IMR-90 (cell line): ENCODE measurements around the gene STK10. TPM values are rescaled to one million over a fixed set of nuclear protein-coding genes. Genes with fewer than 3 reads are reported as not detected.

Experiments
- ATAC-seq: fragments of 200-7000 bp; cut with Tn5 transposase; 2 replicates; pipeline ENCODE4 v1.9.1; 2020; ENCODE audit warnings: low read depth, mild to moderate bottlenecking, moderate library complexity
- BruUV-seq: library from RNA; stranded (reverse); fragments of 400-500 nt; replicated peaks from 2 replicates; lab custom pipeline; 2021; lab: Mats Ljungman, UMichigan
- CTCF ChIA-PET: fragments of 300-600 bp; formaldehyde crosslinking; extraction: SDS; loops from one replicate; lab custom pipeline; 2021; ENCODE audit warnings: antibody characterized with exemption; lab: Yijun Ruan, JAX
- POLR2A ChIA-PET: fragments of 300-600 bp; sonication (Branson Sonifier 250); formaldehyde crosslinking; loops from one replicate; lab custom pipeline; 2022; ENCODE audit warnings: antibody characterized with exemption; ENCODE audit not compliant: unreplicated experiment; lab: Charles Lee
- DNase-seq: peaks from one replicate; pipeline ENCODE4 v3.0.0; 2013
- H2AFZ ChIP-seq: replicated peaks from 2 replicates; pipeline ENCODE3; 2013; ENCODE audit warnings: low read length, mild to moderate bottlenecking; ENCODE audit not compliant: poor library complexity
- H2AK5ac ChIP-seq: 2 replicates; pipeline ENCODE4 v1.6.1; 2013; ENCODE audit warnings: low read depth, low read length, inconsistent platforms
- H2AK9ac ChIP-seq: replicated peaks from 2 replicates; pipeline ENCODE3; 2013; ENCODE audit warnings: mild to moderate bottlenecking, low read depth, low read length, moderate library complexity; ENCODE audit not compliant: poor library complexity
- H2BK120ac ChIP-seq: 2 replicates; pipeline ENCODE4 v1.6.1; 2013; ENCODE audit warnings: low read depth, low read length, inconsistent platforms
- H2BK15ac ChIP-seq: 3 replicates; pipeline ENCODE4 v1.6.1; 2013; ENCODE audit warnings: low read depth, low read length, inconsistent platforms
- H2BK20ac ChIP-seq: 2 replicates; pipeline ENCODE4 v1.6.1; 2013; ENCODE audit warnings: low read depth, mild to moderate bottlenecking, inconsistent platforms, low read length, moderate library complexity
- H2BK5ac ChIP-seq: 2 replicates; pipeline ENCODE4 v1.6.1; 2013; ENCODE audit warnings: mild to moderate bottlenecking, low read depth, low read length, inconsistent platforms; ENCODE audit not compliant: poor library complexity, severe bottlenecking
- H3K14ac ChIP-seq: replicated peaks from 2 replicates; pipeline ENCODE4 v1.6.1; 2013; ENCODE audit warnings: low read depth, low read length, inconsistent platforms
- H3K18ac ChIP-seq: 2 replicates; pipeline ENCODE4 v1.6.1; 2013; ENCODE audit warnings: low read depth, low read length, control low read depth
- H3K23ac ChIP-seq: 2 replicates; pipeline ENCODE4 v1.6.1; 2013; ENCODE audit warnings: low read depth, low read length, inconsistent platforms
- H3K27ac ChIP-seq: 2 replicates; pipeline ENCODE4 v1.5.1; 2013; ENCODE audit warnings: mild to moderate bottlenecking, control low read depth, low read length; ENCODE audit not compliant: insufficient read depth
- H3K27me3 ChIP-seq: 2 replicates; pipeline ENCODE4 v1.6.1; 2013; ENCODE audit warnings: low read length; ENCODE audit not compliant: control insufficient read depth, insufficient read depth
- H3K36me3 ChIP-seq: 2 replicates; pipeline ENCODE4 v1.6.1; 2013; ENCODE audit warnings: low read length, mixed read lengths; ENCODE audit not compliant: control insufficient read depth, insufficient read depth
- H3K4ac ChIP-seq: 2 replicates; pipeline ENCODE4 v1.6.1; 2013; ENCODE audit warnings: low read depth, low read length, inconsistent platforms
- H3K4me1 ChIP-seq: 2 replicates; pipeline ENCODE4 v1.6.1; 2013; ENCODE audit warnings: low read length, mixed read lengths; ENCODE audit not compliant: control insufficient read depth, insufficient read depth
- H3K4me2 ChIP-seq: 2 replicates; pipeline ENCODE4 v1.6.1; 2013; ENCODE audit warnings: low read depth, mild to moderate bottlenecking, control low read depth, low read length, moderate library complexity
- H3K4me3 ChIP-seq: 2 replicates; pipeline ENCODE4 v1.5.1; 2013; ENCODE audit warnings: low read depth, mild to moderate bottlenecking, control low read depth, low read length, moderate library complexity; ENCODE audit not compliant: insufficient read depth
- H3K56ac ChIP-seq: 2 replicates; pipeline ENCODE4 v1.6.1; 2013; ENCODE audit warnings: low read length, inconsistent platforms; ENCODE audit not compliant: insufficient read depth; ENCODE audit errors: extremely low read depth
- H3K79me1 ChIP-seq, 2 experiments: 2 replicates each; pipeline ENCODE4 v1.6.1; 2013; ENCODE audit warnings: low read length in 2 of 2, inconsistent platforms in 1 of 2, low read depth in 1 of 2
- H3K9ac ChIP-seq: 2 replicates; pipeline ENCODE4 v1.6.1; 2013; ENCODE audit warnings: low read depth, low read length, control low read depth
- H3K9me1 ChIP-seq: 2 replicates; pipeline ENCODE4 v1.6.1; 2013; ENCODE audit warnings: low read length, inconsistent platforms; ENCODE audit not compliant: insufficient read depth
- H3K9me3 ChIP-seq: 2 replicates; pipeline ENCODE4 v1.6.1; 2013; ENCODE audit warnings: low read length; ENCODE audit not compliant: control insufficient read depth, insufficient read depth
- H4K20me1 ChIP-seq: 2 replicates; pipeline ENCODE4 v1.6.1; 2013; ENCODE audit warnings: low read length, inconsistent platforms; ENCODE audit not compliant: insufficient read depth
- H4K5ac ChIP-seq: 2 replicates; pipeline ENCODE4 v1.6.1; 2013; ENCODE audit warnings: mild to moderate bottlenecking, low read depth, low read length, control low read depth
- H4K8ac ChIP-seq, 2 experiments: 2 replicates each; pipeline ENCODE4 v1.6.1; 2013; ENCODE audit warnings: low read depth in 2 of 2, low read length in 2 of 2, control low read depth in 1 of 2, inconsistent platforms in 1 of 2
- H4K91ac ChIP-seq: 2 replicates; pipeline ENCODE4 v1.6.1; 2013; ENCODE audit warnings: low read depth, low read length, inconsistent platforms; ENCODE audit not compliant: insufficient read depth
- BHLHE40 ChIP-seq: fragments of 150-350 bp; IDR thresholded peaks from 2 replicates; pipeline ENCODE4 v1.6.1; 2016; ENCODE audit warnings: mild to moderate bottlenecking, low read depth, low read length
- FOS ChIP-seq: fragments of 150-350 bp; IDR thresholded peaks from 2 replicates; pipeline ENCODE4 v1.6.1; 2016; ENCODE audit warnings: low read depth, low read length
- NFE2L2 ChIP-seq: fragments of 150-350 bp; IDR thresholded peaks from 2 replicates; pipeline ENCODE4 v1.6.1; 2016; ENCODE audit warnings: low read depth, mild to moderate bottlenecking, low read length
- WGBS, 2 experiments: methylation state at CpG; one replicate each; pipeline versions ENCODE4 v1.1.5 to v1.1.7; 2013; ENCODE audit warnings: missing lambda C conversion rate in 2 of 2; ENCODE audit not compliant: insufficient read length in 1 of 2; ENCODE audit errors: extremely low coverage in 2 of 2; 5-methylcytosine and 5-hydroxymethylcytosine counted together
- dilution Hi-C: fragments of 300-500 bp; cut with HindIII; formaldehyde crosslinking; loops from one replicate; pipeline ENCODE4 v1.14.3; 2018; ENCODE audit warnings: low sequenced_read_pairs; ENCODE audit not compliant: unreplicated experiment
- in situ Hi-C: fragments of 300-500 bp; cut with MboI; formaldehyde crosslinking; loops from 3 replicates; pipeline ENCODE4 v1.14.3; 2019; ENCODE audit warnings: low sequenced_read_pairs, inconsistent platforms, mixed read lengths
- intact Hi-C: fragments of 100-400 bp; cut with micrococcal nuclease; formaldehyde crosslinking; loops from 2 replicates; pipeline ENCODE4 v1.10.0; 2022
- polyA plus RNA-seq, 3 experiments: library from polyadenylated mRNA; depleted of rRNA; stranded (reverse); fragments of >200 nt; gene quantifications; 2 replicates each; pipeline ENCODE4 v1.2.3, GENCODE V29; 2012; ENCODE audit warnings: low replicate concordance in 1 of 3
- total RNA-seq: library from RNA; depleted of rRNA; stranded (reverse); fragments of >200 nt; gene quantifications from 2 replicates; pipeline ENCODE4 v1.2.3, GENCODE V29; 2012
- TF ChIP-seq, protein P1 (sequence below): fragments of 150-350 bp; IDR thresholded peaks from 2 replicates; pipeline ENCODE4 v1.6.1; 2016; ENCODE audit warnings: low read depth, mild to moderate bottlenecking, low read length, moderate library complexity, borderline replicate concordance

The STK10 gene
- total and polyA plus RNA-seq, 2 of the 4 experiments (the other 2 are of a cell fraction): 15.4 to 18.5 TPM

DNA sequence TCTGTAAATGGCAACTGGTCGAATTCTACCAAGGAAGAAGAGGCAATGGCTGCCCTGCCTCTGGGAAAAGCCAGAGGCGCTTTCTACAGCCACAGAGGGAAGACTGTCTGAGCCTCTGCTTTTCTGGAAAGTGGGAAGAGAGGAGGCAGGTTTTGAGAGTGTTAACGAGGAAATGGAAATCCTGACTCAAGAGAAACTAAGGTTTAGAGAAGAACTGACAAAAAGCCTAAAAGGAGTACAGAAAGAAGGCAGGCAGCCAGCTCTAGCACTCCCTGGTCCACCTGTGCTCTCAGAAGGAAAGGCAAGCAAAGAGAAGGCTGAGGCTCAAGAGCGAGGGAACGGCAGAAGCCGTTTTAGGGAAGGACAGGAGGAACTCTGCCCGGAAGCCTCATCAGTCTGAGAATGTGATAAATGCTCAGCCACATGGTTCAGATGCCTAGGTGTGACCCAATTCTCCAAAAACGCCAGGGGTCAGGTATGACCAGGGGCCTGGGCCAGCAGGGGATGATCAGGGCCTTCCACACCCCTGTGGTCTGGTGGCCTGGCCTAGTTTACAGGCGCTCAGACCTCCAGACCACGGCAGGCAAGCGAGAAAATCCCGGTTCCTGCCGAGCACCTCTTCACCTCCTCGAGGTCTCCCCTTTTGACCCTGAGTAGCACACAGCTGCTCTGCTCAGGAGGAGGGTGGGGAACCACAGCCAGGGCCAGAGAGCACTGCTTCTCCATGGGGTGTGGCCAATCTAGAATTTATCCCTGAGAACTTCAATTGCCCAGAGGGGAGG, 101.6 kb downstream of the STK10 start:
- H4K8ac ChIP-seq: no peak overlapping the region
- H2AK5ac ChIP-seq: no peak overlapping the region
- no peaks in the 10 kb centered on the region for H3K79me1 ChIP-seq
- H3K27ac ChIP-seq: no peak overlapping the region
- no peak overlapping the region for H2BK15ac ChIP-seq
- no peak overlapping the region for H3K4me3 ChIP-seq
- H2BK120ac ChIP-seq: no peak overlapping the region
- H4K91ac ChIP-seq: no peak overlapping the region
- no peak overlapping the region for H3K4me2 ChIP-seq
- H3K27me3 ChIP-seq: no peaks in the 10 kb centered on the region
- intact Hi-C loops: no loop called here
- H3K9ac ChIP-seq: no peak overlapping the region
- no peak overlapping the region for H3K4ac ChIP-seq
- no peaks in the 10 kb centered on the region for H3K9me3 ChIP-seq
- no peaks in the 10 kb centered on the region for H3K4me1 ChIP-seq
- 81% methylated on average over 9 of the region's 14 CpGs; no CpG with 5 or more reads in 1 of the 2 experiments for WGBS, 2 experiments
- H2BK5ac ChIP-seq: no peak overlapping the region
- no peak overlapping the region for H4K5ac ChIP-seq
- ChIA-PET POLR2A (no interaction called here), CTCF (no interaction called here)
- H3K9me1 ChIP-seq: peaks cover 8% of the 10 kb centered on the region; the same call in 1 of the 2 replicates
- in situ Hi-C loops: no loop called here
- ATAC-seq (no peak), DNase-seq (no peak)
- H3K23ac ChIP-seq: no peak overlapping the region
- no peak overlapping the region for H3K18ac ChIP-seq
- no peak overlapping the region for H2AK9ac ChIP-seq
- no peak overlapping the region for H2BK20ac ChIP-seq
- H3K56ac ChIP-seq: no peak overlapping the region
- peak overlapping the region; percentile 63 for H2AFZ ChIP-seq
- H3K14ac ChIP-seq: 0 out of 2 replicates have a peak overlapping the region, but pooled peaks have one; percentile 51
- dilution Hi-C loops: no loop called here
- BruUV-seq: no TSS peak
- H3K36me3 ChIP-seq: peaks cover 9% of the 10 kb centered on the region
- no peak for TF ChIP-seq FOS
- TF ChIP-seq NFE2L2: no peak
- TF ChIP-seq BHLHE40: no peak
- TF ChIP-seq, protein P1, sequence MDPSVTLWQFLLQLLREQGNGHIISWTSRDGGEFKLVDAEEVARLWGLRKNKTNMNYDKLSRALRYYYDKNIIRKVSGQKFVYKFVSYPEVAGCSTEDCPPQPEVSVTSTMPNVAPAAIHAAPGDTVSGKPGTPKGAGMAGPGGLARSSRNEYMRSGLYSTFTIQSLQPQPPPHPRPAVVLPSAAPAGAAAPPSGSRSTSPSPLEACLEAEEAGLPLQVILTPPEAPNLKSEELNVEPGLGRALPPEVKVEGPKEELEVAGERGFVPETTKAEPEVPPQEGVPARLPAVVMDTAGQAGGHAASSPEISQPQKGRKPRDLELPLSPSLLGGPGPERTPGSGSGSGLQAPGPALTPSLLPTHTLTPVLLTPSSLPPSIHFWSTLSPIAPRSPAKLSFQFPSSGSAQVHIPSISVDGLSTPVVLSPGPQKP: no peak
- no peaks in the 10 kb centered on the region for H4K20me1 ChIP-seq
